Retinal pigment epithelial cell (primary cell): ENCODE results near the gene SLC9A8.

ENCODE experiments used
- DNase-seq: peaks from one replicate; pipeline ENCODE4 v3.0.0-alpha.2; 2010; ENCODE audit warnings: low read depth
- H3K4me3 ChIP-seq: 2 replicates; pipeline ENCODE4 v1.5.1; 2011; ENCODE audit warnings: mild to moderate bottlenecking, low read length, control low read depth, moderate library complexity
- TF ChIP-seq, protein P1 (sequence below): conservative IDR thresholded peaks from 2 replicates; pipeline ENCODE4 v1.5.1; 2011; ENCODE audit warnings: low read depth, low read length, control low read depth, inconsistent platforms

Gene SLC9A8

DNA sequence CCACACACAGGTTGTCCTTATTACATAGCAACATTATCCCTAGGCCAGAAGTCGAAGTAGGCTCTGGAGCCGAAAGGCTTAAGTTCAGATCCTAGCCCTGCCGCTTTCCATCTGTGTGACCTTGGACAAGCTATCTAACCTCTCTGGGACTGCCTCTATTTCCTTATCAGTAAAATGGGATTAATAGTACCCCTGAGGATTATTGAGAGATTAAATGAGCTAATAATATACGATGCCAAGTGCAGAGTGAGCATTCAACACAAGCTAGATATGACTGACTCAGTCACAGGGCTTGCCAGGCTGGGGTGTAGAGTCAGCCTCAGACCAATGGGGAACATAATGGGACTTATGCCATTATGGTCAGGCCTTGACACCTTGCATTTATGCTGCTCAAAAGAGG lies 111.6 kb downstream of the SLC9A8 start:
- TF ChIP-seq, protein P1, sequence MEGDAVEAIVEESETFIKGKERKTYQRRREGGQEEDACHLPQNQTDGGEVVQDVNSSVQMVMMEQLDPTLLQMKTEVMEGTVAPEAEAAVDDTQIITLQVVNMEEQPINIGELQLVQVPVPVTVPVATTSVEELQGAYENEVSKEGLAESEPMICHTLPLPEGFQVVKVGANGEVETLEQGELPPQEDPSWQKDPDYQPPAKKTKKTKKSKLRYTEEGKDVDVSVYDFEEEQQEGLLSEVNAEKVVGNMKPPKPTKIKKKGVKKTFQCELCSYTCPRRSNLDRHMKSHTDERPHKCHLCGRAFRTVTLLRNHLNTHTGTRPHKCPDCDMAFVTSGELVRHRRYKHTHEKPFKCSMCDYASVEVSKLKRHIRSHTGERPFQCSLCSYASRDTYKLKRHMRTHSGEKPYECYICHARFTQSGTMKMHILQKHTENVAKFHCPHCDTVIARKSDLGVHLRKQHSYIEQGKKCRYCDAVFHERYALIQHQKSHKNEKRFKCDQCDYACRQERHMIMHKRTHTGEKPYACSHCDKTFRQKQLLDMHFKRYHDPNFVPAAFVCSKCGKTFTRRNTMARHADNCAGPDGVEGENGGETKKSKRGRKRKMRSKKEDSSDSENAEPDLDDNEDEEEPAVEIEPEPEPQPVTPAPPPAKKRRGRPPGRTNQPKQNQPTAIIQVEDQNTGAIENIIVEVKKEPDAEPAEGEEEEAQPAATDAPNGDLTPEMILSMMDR, result no peak
- no peak for DNase-seq
- no peak overlapping the region for H3K4me3 ChIP-seq

DNA sequence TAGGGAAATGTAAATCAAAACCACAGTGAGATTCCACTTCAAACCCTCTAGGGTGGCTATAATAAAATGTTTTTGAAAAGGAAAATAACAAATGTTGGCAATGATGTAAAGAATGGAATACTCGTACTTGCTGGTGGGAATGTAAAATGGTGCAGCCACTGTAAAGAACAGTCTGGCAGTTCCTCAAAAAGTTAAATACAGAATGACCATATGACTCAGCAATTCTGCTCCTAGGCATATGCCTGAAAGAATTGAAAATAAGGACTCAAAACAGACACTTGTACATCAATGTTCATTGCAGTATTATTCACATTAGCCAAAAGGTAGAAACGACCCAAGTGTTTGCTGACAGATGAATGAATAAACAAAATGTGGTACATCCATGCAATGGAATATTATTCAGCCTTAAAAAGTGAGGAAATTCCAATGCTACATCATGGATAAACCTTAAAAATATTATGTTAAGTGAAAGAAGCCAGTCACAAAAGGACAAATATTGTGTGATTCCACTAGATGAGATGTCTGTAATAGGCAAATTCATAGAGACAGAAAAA lies 113.3 kb downstream of the SLC9A8 start:
- TF ChIP-seq, protein P1, result no peak
- no peak for DNase-seq
- no peak overlapping the region for H3K4me3 ChIP-seq

DNA sequence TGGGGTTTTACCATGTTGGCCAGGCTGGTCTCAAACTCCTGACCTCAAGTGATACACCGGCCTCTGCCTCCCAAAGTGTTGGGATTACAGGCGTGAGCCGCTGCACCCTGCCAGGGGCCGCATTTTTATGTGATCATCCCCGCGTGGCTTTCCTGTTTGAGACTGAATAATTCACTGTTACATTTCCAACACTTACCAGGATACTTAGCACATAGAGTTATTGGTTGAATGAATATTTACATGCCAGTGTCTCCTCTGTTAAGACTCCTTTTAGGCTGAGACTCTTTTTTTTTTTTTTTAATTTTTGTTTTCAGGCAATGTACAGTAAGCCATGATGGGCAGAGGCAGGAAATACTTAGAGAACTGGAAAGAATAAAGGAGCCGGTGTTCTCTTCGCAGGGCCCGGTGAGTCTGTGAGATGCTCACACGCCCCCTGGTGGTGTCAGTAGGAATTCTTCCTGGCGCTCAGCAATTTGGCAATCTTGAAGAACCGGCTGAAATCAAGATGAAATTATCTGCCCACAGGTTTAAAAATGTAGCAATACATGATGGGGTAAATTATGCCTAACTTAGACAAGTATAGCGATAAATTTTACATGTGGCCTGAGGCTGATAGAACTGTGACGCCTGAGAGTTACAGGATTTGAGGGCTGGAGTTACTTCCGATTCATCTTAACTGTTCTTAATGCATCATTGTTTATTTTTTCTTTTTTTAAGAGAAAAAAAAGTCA lies 115.9 kb downstream of the SLC9A8 start:
- TF ChIP-seq, protein P1, result peak; percentile 92
- no peak overlapping the region for H3K4me3 ChIP-seq
- peak; percentile 55 for DNase-seq

DNA sequence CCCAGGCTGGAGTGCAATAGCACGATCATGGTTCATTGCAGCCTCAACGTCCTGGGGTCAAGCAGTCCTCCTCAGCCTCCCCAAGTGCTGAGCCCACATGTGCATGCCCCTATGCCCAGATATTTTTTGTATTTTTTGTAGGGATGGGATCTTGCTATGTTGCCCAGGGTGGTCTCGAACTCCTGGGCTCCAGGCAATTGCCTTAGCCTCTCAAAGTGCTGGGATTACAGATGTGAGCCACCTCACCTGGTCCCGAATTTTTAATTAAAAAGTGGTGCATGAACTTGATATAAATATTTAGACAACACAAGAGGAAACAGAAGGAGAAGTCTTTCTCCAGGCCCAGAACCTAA lies 116.5 kb downstream of the SLC9A8 start:
- TF ChIP-seq, protein P1, result no peak
- no peak overlapping the region for H3K4me3 ChIP-seq
- DNase-seq, result no peak

DNA sequence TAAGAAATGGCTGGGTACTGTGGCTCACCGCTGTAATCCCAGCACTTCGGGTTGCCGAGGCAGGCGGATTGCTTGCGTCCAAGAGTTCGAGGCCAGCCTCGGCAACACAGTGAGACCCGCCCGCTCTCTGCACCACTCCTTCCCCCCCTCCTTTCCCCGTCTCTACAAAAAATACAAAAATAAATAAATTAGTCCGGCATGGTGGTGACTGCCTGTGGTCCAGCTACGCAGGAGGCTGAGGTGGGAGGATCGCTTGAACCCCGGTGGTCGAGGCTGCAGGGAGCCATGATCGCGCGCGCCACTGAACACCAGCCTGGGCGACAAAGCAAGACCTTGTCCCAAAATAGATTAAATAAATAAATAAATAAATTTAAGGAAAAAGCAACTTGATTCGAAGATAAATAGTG lies 123.1 kb downstream of the SLC9A8 start:
- peak overlapping the region; percentile 43 for H3K4me3 ChIP-seq
- TF ChIP-seq, protein P1, result no peak
- DNase-seq, result no peak

DNA sequence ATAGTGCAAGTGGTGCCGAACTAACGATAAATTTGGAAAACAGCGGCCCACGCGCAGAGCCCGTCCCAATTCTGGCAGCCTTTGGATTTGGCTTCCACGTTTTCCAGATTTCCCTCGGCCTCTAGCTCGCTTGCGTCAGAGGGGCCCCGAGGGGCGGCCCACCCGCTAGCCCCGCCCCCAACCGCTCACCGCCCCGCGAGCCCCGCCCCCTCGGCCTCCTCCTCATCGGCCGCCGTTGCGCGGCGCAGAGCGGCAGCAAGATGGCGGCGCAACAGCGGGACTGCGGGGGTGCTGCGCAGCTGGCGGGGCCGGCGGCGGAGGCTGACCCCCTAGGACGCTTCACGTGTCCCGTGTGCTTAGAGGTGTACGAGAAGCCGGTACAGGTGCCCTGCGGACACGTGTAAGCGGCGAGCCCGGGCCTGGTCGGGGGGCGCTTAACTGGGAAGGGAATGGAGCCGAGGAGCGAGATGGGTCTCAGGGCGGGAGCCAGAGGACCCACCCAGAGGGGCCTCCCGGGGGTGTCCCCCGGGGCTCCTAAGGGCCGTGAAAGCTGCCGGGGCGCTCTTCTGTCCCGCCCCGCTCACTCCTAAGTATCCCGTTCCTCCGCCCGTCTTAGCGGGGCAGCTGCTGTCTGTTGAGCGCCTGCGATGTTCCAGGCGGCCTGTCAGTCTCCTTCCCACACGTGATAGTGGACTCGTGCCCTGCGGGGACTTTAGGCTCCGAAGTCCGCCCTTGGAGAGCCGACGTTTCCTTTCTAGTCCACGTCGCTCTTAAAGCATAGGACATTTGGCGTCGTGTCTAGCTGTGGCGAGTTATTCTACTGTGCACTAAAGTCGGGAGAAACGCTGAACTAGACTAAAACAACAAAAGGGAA lies 123.8 kb downstream of the SLC9A8 start, which contains the start of gene RNF114:
RNF114 (plus strand) TSS at position 245 of the 874 bp plus-strand sequence; CDS start at position 261, 16 bp downstream.
- H3K4me3 ChIP-seq, result peak within 1 kb of the TSS; percentile 94
- peak; percentile 38 for DNase-seq
- TF ChIP-seq, protein P1, result no peak
